ENCODE results near the gene IFT43. TPM values are rescaled to one million over a fixed set of nuclear protein-coding genes. Genes with fewer than 3 reads are reported as not detected.

Gene IFT43
- total RNA-seq, 1 experiment from 2014 or later, result 17.5 TPM

DNA sequence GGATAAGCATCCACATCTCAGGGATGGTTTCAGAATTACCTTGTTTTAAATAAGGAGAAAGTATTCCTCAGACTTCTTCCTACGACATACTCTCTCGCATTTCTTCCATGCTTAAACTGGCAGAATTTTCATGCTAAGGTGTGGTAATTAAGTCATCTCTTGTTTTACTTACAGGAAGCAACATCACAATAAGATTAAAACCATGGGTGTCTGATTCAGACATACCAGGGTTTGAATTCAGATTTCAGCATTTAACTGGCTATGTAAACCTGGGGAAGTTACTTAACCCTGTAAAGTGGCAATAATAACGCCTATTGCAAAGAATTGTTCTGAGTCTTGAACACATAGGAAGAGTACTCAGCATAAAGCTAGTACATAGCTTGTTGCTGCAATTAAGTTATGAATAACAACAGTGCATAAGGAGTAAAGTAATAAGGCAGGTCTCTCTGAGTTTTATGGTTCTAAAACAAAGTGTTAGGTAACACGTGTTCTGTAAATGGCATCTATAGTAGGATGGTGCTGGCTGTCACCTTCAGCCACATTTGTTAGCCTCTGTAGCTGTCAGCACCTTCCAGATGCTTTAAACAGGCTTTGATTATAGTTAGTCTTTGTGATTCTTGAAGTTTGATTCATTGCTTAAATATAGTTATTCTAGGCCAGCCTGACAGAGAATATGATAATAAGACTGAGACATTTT, 38.8 kb downstream of the IFT43 start:
- ATAC-seq (no peak), DNase-seq (ENCODE audit: low spot score) (no peak)
- Mint-ChIP-seq H3K9me3 (peaks cover 15% of the 10 kb centered on the region), H3K4me1 (peaks cover 17% of the 10 kb centered on the region), H3K36me3 (peaks cover 22% of the 10 kb centered on the region), H3K27me3 (ENCODE audit: low read depth) (no peaks in the 10 kb centered on the region), H3K4me3 (no peak overlapping the region), H3K27ac (no peak overlapping the region)
- POLR2A ChIA-PET, result no interaction called here
- TF ChIP-seq CBFB (CRISPR knock-in tag; IDR thresholded peaks at IDR 0.05; ENCODE audit: low read depth), result no peak
- no peak for TF ChIP-seq ZNF423 (CRISPR knock-in tag; IDR thresholded peaks at IDR 0.05)
- TF ChIP-seq, protein P1, sequence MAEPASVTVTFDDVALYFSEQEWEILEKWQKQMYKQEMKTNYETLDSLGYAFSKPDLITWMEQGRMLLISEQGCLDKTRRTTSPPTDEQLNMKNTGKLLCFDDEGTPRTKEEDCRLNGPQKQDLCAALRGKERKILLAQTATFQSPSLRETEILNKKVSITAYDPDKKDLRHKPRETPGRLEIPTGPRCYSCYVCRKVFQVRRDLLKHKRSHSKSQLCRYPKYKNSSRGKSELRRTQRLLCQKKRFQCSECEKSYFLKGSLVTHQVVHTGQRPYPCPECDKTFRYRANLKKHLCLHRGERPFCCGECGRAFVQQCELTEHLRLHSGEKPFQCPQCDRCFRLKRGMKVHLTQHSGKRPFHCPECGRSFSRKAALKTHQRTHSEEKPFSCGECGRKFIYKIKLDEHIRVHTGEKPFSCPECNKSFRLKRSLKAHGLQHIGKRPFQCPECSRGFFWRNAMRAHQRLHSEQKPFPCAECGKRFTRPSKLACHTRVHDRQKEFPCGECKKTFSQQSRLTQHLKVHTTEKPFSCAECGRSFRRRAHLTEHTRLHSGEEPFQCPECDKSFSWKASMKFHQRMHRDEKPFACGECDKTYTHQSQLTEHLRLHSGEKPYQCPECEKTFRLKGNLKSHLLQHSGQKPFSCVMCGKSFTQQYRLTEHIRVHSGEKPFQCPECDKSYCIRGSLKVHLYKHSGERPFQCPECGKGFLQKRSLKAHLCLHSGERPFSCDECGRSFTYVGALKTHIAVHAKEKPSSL (CRISPR knock-in tag; conservative IDR thresholded peaks at IDR 0.05), result no peak
- TF ChIP-seq ATF1 (CRISPR knock-in tag; IDR thresholded peaks at IDR 0.05), result no peak
- TF ChIP-seq, protein P2, sequence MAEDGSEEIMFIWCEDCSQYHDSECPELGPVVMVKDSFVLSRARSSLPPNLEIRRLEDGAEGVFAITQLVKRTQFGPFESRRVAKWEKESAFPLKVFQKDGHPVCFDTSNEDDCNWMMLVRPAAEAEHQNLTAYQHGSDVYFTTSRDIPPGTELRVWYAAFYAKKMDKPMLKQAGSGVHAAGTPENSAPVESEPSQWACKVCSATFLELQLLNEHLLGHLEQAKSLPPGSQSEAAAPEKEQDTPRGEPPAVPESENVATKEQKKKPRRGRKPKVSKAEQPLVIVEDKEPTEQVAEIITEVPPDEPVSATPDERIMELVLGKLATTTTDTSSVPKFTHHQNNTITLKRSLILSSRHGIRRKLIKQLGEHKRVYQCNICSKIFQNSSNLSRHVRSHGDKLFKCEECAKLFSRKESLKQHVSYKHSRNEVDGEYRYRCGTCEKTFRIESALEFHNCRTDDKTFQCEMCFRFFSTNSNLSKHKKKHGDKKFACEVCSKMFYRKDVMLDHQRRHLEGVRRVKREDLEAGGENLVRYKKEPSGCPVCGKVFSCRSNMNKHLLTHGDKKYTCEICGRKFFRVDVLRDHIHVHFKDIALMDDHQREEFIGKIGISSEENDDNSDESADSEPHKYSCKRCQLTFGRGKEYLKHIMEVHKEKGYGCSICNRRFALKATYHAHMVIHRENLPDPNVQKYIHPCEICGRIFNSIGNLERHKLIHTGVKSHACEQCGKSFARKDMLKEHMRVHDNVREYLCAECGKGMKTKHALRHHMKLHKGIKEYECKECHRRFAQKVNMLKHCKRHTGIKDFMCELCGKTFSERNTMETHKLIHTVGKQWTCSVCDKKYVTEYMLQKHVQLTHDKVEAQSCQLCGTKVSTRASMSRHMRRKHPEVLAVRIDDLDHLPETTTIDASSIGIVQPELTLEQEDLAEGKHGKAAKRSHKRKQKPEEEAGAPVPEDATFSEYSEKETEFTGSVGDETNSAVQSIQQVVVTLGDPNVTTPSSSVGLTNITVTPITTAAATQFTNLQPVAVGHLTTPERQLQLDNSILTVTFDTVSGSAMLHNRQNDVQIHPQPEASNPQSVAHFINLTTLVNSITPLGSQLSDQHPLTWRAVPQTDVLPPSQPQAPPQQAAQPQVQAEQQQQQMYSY (CRISPR knock-in tag; IDR thresholded peaks at IDR 0.05), result no peak
- no peak for TF ChIP-seq ZNF232 (CRISPR knock-in tag; IDR thresholded peaks at IDR 0.05)
- no peak for TF ChIP-seq SP1 (CRISPR knock-in tag; conservative IDR thresholded peaks at IDR 0.05)
- no peak for TF ChIP-seq SOX15 (CRISPR knock-in tag; IDR thresholded peaks at IDR 0.05)
- no peak for TF ChIP-seq IRF2 (CRISPR knock-in tag; IDR thresholded peaks at IDR 0.05; ENCODE audit: borderline replicate concordance, low read depth)
- TF ChIP-seq, protein P3, sequence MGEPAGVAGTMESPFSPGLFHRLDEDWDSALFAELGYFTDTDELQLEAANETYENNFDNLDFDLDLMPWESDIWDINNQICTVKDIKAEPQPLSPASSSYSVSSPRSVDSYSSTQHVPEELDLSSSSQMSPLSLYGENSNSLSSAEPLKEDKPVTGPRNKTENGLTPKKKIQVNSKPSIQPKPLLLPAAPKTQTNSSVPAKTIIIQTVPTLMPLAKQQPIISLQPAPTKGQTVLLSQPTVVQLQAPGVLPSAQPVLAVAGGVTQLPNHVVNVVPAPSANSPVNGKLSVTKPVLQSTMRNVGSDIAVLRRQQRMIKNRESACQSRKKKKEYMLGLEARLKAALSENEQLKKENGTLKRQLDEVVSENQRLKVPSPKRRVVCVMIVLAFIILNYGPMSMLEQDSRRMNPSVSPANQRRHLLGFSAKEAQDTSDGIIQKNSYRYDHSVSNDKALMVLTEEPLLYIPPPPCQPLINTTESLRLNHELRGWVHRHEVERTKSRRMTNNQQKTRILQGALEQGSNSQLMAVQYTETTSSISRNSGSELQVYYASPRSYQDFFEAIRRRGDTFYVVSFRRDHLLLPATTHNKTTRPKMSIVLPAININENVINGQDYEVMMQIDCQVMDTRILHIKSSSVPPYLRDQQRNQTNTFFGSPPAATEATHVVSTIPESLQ (CRISPR knock-in tag; IDR thresholded peaks at IDR 0.05), result no peak
- CTCF ChIA-PET, result no interaction called here

GRCh38 chr14:76034566-76034965, 49.0 kb downstream of the IFT43 start:
- H3K27ac Mint-ChIP-seq, result no peak overlapping the region
- DNase-seq (ENCODE audit: low spot score) (no peak), ATAC-seq (no peak)
- no peaks in the 10 kb centered on the region for H3K36me3 Mint-ChIP-seq
- H3K27me3 Mint-ChIP-seq (ENCODE audit: low read depth), result no peaks in the 10 kb centered on the region
- no peak overlapping the region for H3K4me3 Mint-ChIP-seq
- H3K4me1 Mint-ChIP-seq, result no peaks in the 10 kb centered on the region
- POLR2A ChIA-PET, result no interaction called here
- TF ChIP-seq ZNF423 (CRISPR knock-in tag; IDR thresholded peaks at IDR 0.05), result no peak
- no peaks in the 10 kb centered on the region for H3K9me3 Mint-ChIP-seq
- CTCF ChIA-PET, result interaction anchor here (0.6 to 0.9 kb wide), 2 partner anchors 216 to 352 kb away, joined by 3 to 4 read pairs; no protein-coding TSS in a partner anchor

GRCh38 chr14:76040704-76041103, 55.1 kb downstream of the IFT43 start:
- no peak overlapping the region for H3K4me3 Mint-ChIP-seq
- H3K36me3 Mint-ChIP-seq, result no peaks in the 10 kb centered on the region
- H3K4me1 Mint-ChIP-seq, result peaks cover 9% of the 10 kb centered on the region
- ATAC-seq (no peak), DNase-seq (ENCODE audit: low spot score) (no peak)
- H3K9me3 Mint-ChIP-seq, result no peaks in the 10 kb centered on the region
- POLR2A ChIA-PET, result no interaction called here
- no peak overlapping the region for H3K27ac Mint-ChIP-seq
- H3K27me3 Mint-ChIP-seq (ENCODE audit: low read depth), result no peaks in the 10 kb centered on the region
- CTCF ChIA-PET, result no interaction called here
- TF ChIP-seq OVOL2 (CRISPR knock-in tag; IDR thresholded peaks at IDR 0.05; ENCODE audit: borderline replicate concordance) (no peak), ZBTB43 (CRISPR knock-in tag; IDR thresholded peaks at IDR 0.05) (no peak), ZNF138 (CRISPR knock-in tag; conservative IDR thresholded peaks at IDR 0.05) (no peak), MLX (CRISPR knock-in tag; IDR thresholded peaks at IDR 0.05) (no peak), FOXK1 (CRISPR knock-in tag; IDR thresholded peaks at IDR 0.05) (no peak), ZNF423 (CRISPR knock-in tag; IDR thresholded peaks at IDR 0.05) (no peak)
- TF ChIP-seq, protein P4, sequence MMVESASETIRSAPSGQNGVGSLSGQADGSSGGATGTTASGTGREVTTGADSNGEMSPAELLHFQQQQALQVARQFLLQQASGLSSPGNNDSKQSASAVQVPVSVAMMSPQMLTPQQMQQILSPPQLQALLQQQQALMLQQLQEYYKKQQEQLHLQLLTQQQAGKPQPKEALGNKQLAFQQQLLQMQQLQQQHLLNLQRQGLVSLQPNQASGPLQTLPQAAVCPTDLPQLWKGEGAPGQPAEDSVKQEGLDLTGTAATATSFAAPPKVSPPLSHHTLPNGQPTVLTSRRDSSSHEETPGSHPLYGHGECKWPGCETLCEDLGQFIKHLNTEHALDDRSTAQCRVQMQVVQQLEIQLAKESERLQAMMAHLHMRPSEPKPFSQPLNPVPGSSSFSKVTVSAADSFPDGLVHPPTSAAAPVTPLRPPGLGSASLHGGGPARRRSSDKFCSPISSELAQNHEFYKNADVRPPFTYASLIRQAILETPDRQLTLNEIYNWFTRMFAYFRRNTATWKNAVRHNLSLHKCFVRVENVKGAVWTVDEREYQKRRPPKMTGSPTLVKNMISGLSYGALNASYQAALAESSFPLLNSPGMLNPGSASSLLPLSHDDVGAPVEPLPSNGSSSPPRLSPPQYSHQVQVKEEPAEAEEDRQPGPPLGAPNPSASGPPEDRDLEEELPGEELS (CRISPR knock-in tag; IDR thresholded peaks at IDR 0.05), result no peak
- TF ChIP-seq, protein P5, sequence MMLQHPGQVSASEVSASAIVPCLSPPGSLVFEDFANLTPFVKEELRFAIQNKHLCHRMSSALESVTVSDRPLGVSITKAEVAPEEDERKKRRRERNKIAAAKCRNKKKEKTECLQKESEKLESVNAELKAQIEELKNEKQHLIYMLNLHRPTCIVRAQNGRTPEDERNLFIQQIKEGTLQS (CRISPR knock-in tag; conservative IDR thresholded peaks at IDR 0.05), result no peak
- TF ChIP-seq, protein P6, sequence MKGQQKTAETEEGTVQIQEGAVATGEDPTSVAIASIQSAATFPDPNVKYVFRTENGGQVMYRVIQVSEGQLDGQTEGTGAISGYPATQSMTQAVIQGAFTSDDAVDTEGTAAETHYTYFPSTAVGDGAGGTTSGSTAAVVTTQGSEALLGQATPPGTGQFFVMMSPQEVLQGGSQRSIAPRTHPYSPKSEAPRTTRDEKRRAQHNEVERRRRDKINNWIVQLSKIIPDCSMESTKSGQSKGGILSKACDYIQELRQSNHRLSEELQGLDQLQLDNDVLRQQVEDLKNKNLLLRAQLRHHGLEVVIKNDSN (CRISPR knock-in tag; IDR thresholded peaks at IDR 0.05), result no peak
